ENCODE measurements around the gene SLC31A1. TPM values are rescaled to one million over a fixed set of nuclear protein-coding genes. Genes with fewer than 3 reads are reported as not detected.
A peak's percentile ranks its signal among the peaks of the same experiment; 100 is the strongest.

The SLC31A1 gene
- total RNA-seq, 4 donors from 2014 or later: 2.9 to 5.6 (median 4.3) TPM

GRCh38 chr9:113220467-113221002, 809 bp upstream of the SLC31A1 start:
- no peak for DNase-seq
- Histone ChIP-seq H3K27ac (peak overlapping the region; percentile 92 to 97 (median 94)), H3K4me3 (peak overlapping the region; percentile 80 to 97 (median 86)), H3K27me3 (no peaks in the 10 kb centered on the region), H3K9me3 (no peaks in the 10 kb centered on the region), H3K36me3 (no peaks in the 10 kb centered on the region), H3K4me1 (peaks cover 32 to 36% of the 10 kb centered on the region in 2 donors)
- peak in 1 of 2 donors; percentile 3 for ATAC-seq
- TF ChIP-seq CTCF (IDR thresholded peaks at IDR 0.05 in 4 of 5, conservative IDR thresholded peaks at IDR 0.05 in 1 of 5) (no peak), POLR2A (IDR thresholded peaks at IDR 0.05) (no peak)
- in situ Hi-C loops (cut with MboI; ENCODE audit: low sequenced_read_pairs in 4 of 4) (loop anchor here in 1 of 4 donors (25.0 kb wide), 1 partner anchor 1583 kb away; the partner anchor contains the start of gene DNAJC25), intact Hi-C loops (cut with DNase I; ENCODE audit: low total_unique reads) (loop anchor here (1.0 to 10.0 kb wide), 4 partner anchors 55 to 187 kb away; partner anchors contain the start of genes CDC26, PRPF4, SLC31A2 and ZFP37)

- in situ Hi-C loops (cut with MboI; ENCODE audit: low sequenced_read_pairs in 4 of 4): loop anchor here in 1 of 4 donors (25.0 kb wide), 1 partner anchor 1585 kb away; the partner anchor contains the start of gene DNAJC25
- peaks cover 32 to 36% of the 10 kb centered on the region in 2 donors for H3K4me1 ChIP-seq
- peak overlapping the region; percentile 80 to 97 (median 88) for H3K4me3 ChIP-seq
- H3K9me3 ChIP-seq: no peaks in the 10 kb centered on the region
- intact Hi-C loops (cut with DNase I; ENCODE audit: low total_unique reads): loop anchor here (1.0 to 10.0 kb wide), 4 partner anchors 53 to 185 kb away; partner anchors contain the start of genes CDC26, PRPF4, SLC31A2 and ZFP37
- DNase-seq: no peak
- H3K36me3 ChIP-seq: no peaks in the 10 kb centered on the region
- TF ChIP-seq CTCF (IDR thresholded peaks at IDR 0.05 in 4 of 5, conservative IDR thresholded peaks at IDR 0.05 in 1 of 5) (no peak), POLR2A (IDR thresholded peaks at IDR 0.05) (no peak)
- peak; percentile 6 to 17 for ATAC-seq
- no peaks in the 10 kb centered on the region for H3K27me3 ChIP-seq
- peak overlapping the region; percentile 92 to 97 (median 94) for H3K27ac ChIP-seq
Observed at GRCh38 chr9:113221800-113222481, 597 bp downstream of the SLC31A1 start.

GRCh38 chr9:113222482-113222841, 1.1 kb downstream of the SLC31A1 start:
- peak overlapping the region; percentile 80 to 97 (median 88) for H3K4me3 ChIP-seq
- intact Hi-C loops (cut with DNase I; ENCODE audit: low total_unique reads) (loop anchor here (5.0 to 10.0 kb wide), 2 partner anchors 168 to 185 kb away; partner anchors contain the start of gene ZFP37), in situ Hi-C loops (cut with MboI; ENCODE audit: low sequenced_read_pairs in 4 of 4) (loop anchor here in 1 of 4 donors (25.0 kb wide), 1 partner anchor 1585 kb away; the partner anchor contains the start of gene DNAJC25)
- TF ChIP-seq CTCF (IDR thresholded peaks at IDR 0.05 in 4 of 5, conservative IDR thresholded peaks at IDR 0.05 in 1 of 5) (no peak), POLR2A (IDR thresholded peaks at IDR 0.05) (no peak)
- no peak for DNase-seq
- no peak for ATAC-seq
- H3K9me3 ChIP-seq: no peaks in the 10 kb centered on the region
- peak overlapping the region; percentile 92 to 97 (median 94) for H3K27ac ChIP-seq
- no peaks in the 10 kb centered on the region for H3K27me3 ChIP-seq
- H3K36me3 ChIP-seq: no peaks in the 10 kb centered on the region
- H3K4me1 ChIP-seq: peaks cover 32 to 36% of the 10 kb centered on the region in 2 donors

GRCh38 chr9:113223963-113224362, 2.6 kb downstream of the SLC31A1 start:
- Histone ChIP-seq H3K4me3 (no peak overlapping the region), H3K27ac (no peak overlapping the region), H3K36me3 (no peaks in the 10 kb centered on the region), H3K4me1 (peaks cover 25 to 30% of the 10 kb centered on the region in 2 donors), H3K27me3 (no peaks in the 10 kb centered on the region), H3K9me3 (no peaks in the 10 kb centered on the region)
- DNase-seq: no peak
- ATAC-seq: no peak
- in situ Hi-C loops (cut with MboI; ENCODE audit: low sequenced_read_pairs in 4 of 4): loop anchor here in 1 of 4 donors (25.0 kb wide), 1 partner anchor 1587 kb away; the partner anchor contains the start of gene DNAJC25
- intact Hi-C loops (cut with DNase I; ENCODE audit: low total_unique reads): loop anchor here (5.0 to 10.0 kb wide), 2 partner anchors 169 to 183 kb away; partner anchors contain the start of gene ZFP37
- TF ChIP-seq POLR2A (IDR thresholded peaks at IDR 0.05) (no peak), CTCF (IDR thresholded peaks at IDR 0.05 in 4 of 5, conservative IDR thresholded peaks at IDR 0.05 in 1 of 5) (no peak)
